HEK293 (cell line): Measurements from ENCODE around the gene TMEM151A.

Experiments
- CTCF ChIP-seq: fragments of 450-650 bp; formaldehyde crosslinking; IDR thresholded peaks from 2 replicates; pipeline ENCODE4 v1.5.1; 2016; ENCODE audit warnings: missing biosample characterization, missing genetic modification characterization
- GLI2 ChIP-seq: fragments of 450-650 bp; formaldehyde crosslinking; IDR thresholded peaks from 2 replicates; pipeline ENCODE4; 2017; ENCODE audit warnings: missing biosample characterization, missing genetic modification characterization, low read depth, borderline replicate concordance
- REST ChIP-seq: fragments of 450-650 bp; formaldehyde crosslinking; IDR thresholded peaks from 2 replicates; pipeline ENCODE4 v1.5.1; 2016; ENCODE audit warnings: missing biosample characterization, missing genetic modification characterization
- SETDB1 ChIP-seq: IDR thresholded peaks from one replicate; pipeline ENCODE4 v1.6.1; 2017; ENCODE audit warnings: mild to moderate bottlenecking, low read length, moderate library complexity, mixed read lengths; ENCODE audit not compliant: insufficient read length
- YY1 ChIP-seq: fragments of 450-650 bp; formaldehyde crosslinking; IDR thresholded peaks from 2 replicates; pipeline ENCODE4 v1.5.1; 2018; ENCODE audit warnings: missing biosample characterization, missing genetic modification characterization
- ZNF114 ChIP-seq: fragments of 450-650 bp; formaldehyde crosslinking; IDR thresholded peaks from 2 replicates; pipeline ENCODE4 v1.5.0; 2017; ENCODE audit warnings: missing biosample characterization, missing genetic modification characterization
- ZNF350 ChIP-seq: fragments of 450-650 bp; formaldehyde crosslinking; IDR thresholded peaks from 2 replicates; pipeline ENCODE4 v1.5.0; 2017; ENCODE audit warnings: missing biosample characterization, mild to moderate bottlenecking, missing genetic modification characterization
- TF ChIP-seq, protein P1 (sequence below): fragments of 450-650 bp; formaldehyde crosslinking; IDR thresholded peaks from 2 replicates; pipeline ENCODE4 v1.5.1; 2017; ENCODE audit warnings: missing biosample characterization, missing genetic modification characterization
- TF ChIP-seq, protein P2 (sequence below): fragments of 450-650 bp; formaldehyde crosslinking; IDR thresholded peaks from 2 replicates; pipeline ENCODE4 v1.5.1; 2016; ENCODE audit warnings: missing biosample characterization, missing genetic modification characterization

DNA sequence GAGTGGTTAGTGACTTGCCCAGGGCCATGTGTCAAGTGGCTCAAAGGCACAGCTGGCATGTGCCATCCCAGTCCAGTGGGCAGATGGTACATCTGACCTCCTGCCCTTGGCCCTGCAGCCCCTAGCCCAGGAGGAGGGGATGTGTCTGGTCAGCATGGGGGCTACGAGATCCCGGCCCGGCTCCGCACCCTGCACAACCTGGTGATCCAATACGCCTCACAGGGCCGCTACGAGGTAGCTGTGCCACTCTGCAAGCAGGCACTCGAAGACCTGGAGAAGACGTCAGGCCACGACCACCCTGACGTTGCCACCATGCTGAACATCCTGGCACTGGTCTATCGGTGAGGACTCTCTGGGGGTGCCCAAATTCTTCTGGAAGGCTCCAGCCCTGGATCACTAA lies 29.0 kb upstream of the TMEM151A start:
- TF ChIP-seq ZNF350 (tag by site-specific recombination) (no peak), YY1 (tag by site-specific recombination) (no peak), ZNF114 (no peak), CTCF (no peak), GLI2 (tag by site-specific recombination) (no peak), SETDB1 (no peak), REST (tag by site-specific recombination) (no peak)
- TF ChIP-seq, protein P1, sequence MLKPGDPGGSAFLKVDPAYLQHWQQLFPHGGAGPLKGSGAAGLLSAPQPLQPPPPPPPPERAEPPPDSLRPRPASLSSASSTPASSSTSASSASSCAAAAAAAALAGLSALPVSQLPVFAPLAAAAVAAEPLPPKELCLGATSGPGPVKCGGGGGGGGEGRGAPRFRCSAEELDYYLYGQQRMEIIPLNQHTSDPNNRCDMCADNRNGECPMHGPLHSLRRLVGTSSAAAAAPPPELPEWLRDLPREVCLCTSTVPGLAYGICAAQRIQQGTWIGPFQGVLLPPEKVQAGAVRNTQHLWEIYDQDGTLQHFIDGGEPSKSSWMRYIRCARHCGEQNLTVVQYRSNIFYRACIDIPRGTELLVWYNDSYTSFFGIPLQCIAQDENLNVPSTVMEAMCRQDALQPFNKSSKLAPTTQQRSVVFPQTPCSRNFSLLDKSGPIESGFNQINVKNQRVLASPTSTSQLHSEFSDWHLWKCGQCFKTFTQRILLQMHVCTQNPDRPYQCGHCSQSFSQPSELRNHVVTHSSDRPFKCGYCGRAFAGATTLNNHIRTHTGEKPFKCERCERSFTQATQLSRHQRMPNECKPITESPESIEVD (tag by site-specific recombination), result no peak
- TF ChIP-seq, protein P2, sequence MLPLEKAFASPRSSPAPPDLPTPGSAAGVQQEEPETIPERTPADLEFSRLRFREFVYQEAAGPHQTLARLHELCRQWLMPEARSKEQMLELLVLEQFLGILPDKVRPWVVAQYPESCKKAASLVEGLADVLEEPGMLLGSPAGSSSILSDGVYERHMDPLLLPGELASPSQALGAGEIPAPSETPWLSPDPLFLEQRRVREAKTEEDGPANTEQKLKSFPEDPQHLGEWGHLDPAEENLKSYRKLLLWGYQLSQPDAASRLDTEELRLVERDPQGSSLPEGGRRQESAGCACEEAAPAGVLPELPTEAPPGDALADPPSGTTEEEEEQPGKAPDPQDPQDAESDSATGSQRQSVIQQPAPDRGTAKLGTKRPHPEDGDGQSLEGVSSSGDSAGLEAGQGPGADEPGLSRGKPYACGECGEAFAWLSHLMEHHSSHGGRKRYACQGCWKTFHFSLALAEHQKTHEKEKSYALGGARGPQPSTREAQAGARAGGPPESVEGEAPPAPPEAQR (tag by site-specific recombination), result no peak
